HTERT RPE-1 (cell line): Measurements from ENCODE around the gene SCN1B.
"Not testable (repeated sequence)": the region's sequence is repeated elsewhere in the genome, so short reads cannot be mapped to it uniquely, and the experiment has no call there.

Experiments
- in situ Hi-C: fragments of 300-500 bp; cut with MboI; formaldehyde crosslinking; loops from 4 replicates; pipeline ENCODE4 v1.14.3; 2020; ENCODE audit warnings: low sequenced_read_pairs

The SCN1B gene

GRCh38 chr19:35034588-35035382 is 4.5 kb downstream of the SCN1B start:
- in situ Hi-C loops, result no loop called here

DNA sequence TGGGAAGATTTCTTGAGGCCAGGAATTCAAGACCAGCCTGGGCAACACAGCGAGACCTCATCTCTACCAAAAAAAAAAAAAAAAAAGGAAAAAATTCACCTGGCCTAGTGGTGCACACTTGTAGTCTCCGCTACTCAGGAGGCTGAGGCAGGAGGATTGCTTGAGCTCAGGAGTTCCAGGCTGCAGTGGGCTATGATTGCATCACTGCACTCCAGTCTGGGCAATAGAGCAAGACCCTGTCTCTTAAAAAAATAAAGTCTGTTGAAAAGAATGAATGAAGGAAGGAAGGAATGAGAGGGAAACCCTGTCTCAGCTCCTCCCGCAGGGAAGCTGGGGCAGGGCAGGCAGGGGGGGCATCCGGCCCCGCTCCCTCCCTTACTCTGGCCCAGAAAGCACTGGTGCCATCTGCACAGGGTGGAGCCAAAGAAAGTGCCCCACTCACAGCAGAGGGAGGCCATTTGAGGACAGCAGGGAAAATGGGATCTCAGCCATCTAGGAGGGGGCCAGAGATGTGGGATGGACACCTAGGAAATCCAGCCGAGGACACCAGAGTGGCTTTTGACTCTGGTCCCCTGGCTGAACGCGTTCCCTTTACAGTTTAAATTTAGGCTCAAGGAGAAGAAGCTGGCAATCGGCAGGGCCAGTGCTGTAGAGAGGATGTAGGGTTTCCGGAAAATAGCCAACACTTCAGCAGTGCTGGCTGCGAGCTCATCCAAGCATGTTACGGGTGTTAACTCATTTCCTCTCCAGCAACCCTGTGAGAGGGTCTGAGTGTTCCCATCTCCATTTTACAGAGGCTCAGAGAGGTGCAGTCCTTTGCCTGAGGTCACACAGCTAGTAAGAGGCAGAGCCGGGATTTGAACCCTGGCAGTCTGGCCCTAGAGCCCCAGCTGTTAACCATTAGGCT is 7.7 kb downstream of the SCN1B start:
- in situ Hi-C loops, result no loop called here

GRCh38 chr19:35038623-35039512 is 8.6 kb downstream of the SCN1B start:
- in situ Hi-C loops, result no loop called here

- in situ Hi-C loops, result no loop called here
Observed at GRCh38 chr19:35039881-35040825, 9.9 kb downstream of the SCN1B start.

- in situ Hi-C loops, result no loop called here
Observed at GRCh38 chr19:35040826-35041547, 10.7 kb downstream of the SCN1B start.

DNA sequence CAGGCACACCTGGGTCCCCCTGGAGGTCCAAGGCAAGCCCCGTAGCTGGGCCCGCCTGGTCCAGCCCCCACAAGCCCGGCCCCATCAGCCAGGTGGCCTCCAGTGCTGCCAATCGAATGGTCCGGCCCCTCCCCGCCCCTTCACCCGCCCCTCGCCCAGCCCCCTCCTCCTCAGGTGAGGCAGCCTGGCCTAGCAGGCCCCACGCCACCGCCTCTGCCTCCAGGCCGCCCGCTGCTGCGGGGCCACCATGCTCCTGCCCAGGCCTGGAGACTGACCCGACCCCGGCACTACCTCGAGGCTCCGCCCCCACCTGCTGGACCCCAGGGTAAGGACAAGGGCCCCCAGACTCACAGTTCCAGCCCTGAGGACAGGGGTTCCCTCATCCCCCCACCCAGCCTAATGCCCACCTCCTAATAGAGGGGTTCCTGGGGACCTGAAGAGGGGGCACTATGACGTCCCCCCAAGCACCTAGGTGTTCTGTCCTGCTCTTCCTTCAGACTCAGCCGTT is 11.3 kb downstream of the SCN1B start, which contains the start of gene HPN:
HPN (plus strand) TSS at position 174 of the 508 bp plus-strand sequence. CDS start 786 bp downstream, outside the sequence.
- in situ Hi-C loops, result no loop called here

GRCh38 chr19:35042056-35042730 is 11.9 kb downstream of the SCN1B start:
- in situ Hi-C loops, result no loop called here

DNA sequence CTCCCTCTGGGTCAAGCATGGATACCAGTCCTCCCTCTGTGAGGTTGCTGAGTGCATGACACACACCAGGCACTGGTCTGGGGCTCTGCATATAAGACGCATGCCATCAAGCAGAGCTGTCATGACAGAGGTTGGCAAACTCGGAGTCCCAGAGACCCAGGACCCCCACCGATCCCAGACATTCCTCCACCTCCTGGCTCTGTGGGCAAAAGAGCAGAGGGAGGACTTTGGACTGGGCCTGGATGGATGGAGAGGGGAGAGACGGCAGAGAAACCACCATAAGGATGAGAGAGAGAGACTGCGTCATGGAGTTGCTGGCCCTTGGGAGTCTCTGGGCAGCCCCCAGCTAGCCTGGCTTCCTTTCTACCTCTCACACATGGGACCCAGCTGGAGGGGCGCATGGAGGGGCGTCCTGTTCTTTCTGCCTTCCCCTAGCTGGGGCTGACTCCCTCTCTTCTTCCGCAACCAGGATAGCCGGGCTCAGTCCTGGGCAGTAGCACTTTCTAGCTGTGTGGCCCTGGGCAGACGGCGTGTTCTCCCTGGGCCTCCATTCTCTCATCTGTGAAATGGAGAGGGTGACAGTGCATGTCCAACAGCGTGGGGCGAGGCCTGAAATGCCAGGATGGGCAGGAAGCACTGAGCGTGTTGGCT is 12.8 kb downstream of the SCN1B start:
- in situ Hi-C loops, result no loop called here

GRCh38 chr19:35043906-35044305 is 13.6 kb downstream of the SCN1B start:
- in situ Hi-C loops, result no loop called here

DNA sequence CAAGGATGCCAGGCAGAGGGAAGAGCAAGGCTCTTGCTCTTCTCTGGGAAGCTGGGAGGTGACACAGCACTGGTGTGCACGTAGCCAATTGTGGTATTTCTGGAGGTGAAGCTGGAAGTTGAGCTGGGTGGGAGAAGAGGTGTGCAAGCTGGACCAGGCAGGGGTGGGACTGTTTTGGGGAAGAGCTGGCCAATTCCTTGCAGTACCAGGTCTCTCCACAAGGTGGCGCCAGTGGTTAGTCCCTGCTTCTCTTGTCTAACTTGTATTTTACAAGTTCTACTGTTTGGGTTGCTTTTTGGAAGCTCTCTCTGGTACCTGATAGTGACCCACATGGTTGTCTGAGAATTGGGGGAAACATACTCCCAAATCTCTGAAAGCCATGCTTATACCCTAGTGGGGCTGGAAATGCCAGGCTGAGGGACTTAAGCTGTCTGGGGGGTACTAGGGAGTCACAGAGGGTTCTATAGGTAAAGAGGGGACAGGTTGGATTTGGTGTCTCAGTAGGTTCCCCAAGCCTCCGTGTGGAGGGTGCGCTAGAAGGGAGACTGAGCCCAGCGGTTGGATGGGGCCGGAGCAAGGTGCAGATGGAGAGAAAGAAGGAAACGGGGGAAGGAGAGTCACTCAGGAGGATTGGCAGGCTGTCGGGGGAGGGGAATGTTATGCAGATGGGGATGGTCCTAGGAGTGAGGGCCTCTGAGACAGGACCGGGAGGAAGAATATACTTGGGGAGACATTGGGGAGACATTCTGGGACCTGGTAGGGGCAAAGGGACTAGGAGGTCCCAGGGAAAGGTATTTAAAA is 14.2 kb downstream of the SCN1B start:
- in situ Hi-C loops, result no loop called here

- in situ Hi-C loops, result no loop called here
Observed at GRCh38 chr19:35045667-35046300, 15.5 kb downstream of the SCN1B start.

DNA sequence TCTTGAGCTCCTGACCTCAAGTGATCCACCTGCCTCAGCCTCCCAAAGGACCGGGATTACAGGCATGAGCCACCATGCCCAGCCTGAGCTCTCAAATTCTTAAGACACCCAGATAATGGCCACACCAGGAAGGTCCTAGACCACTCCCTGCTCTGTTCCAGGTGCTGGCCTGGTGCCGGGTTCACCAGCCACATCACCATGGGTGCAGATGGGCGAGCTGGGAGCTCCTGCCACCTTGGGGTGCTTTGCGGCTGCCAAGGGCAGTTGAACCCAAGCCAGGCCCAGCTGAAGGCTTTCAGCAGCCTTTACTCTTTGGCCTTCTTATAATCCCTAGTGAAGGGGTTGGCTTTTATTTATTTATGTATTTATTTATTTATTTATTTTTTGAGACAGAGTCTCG is 16.2 kb downstream of the SCN1B start:
- in situ Hi-C loops, result no loop called here

- in situ Hi-C loops, result no loop called here
Observed at GRCh38 chr19:35048911-35049411, 18.7 kb downstream of the SCN1B start.

DNA sequence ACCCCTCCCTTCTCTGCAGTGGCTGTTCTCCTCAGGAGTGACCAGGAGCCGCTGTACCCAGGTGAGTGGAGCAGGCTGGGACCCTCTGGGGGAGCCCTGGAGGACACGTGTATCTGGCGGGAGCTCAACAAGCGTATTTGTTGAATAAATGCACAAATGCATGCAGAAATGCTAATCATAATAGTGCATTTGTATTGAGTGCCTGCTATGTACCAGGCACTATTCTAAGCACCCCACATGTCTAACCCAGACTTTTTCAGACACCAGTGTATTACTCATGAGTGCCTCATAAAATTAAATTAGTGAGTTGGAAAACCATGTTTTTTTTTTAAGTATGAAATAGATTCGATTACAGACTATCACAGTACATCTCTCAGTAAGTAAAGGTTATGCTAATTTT is 19.2 kb downstream of the SCN1B start:
- in situ Hi-C loops, result no loop called here

- in situ Hi-C loops, result not testable (repeated sequence)
Observed at GRCh38 chr19:35050662-35051061, 20.4 kb downstream of the SCN1B start.

GRCh38 chr19:35051268-35051667 is 21.0 kb downstream of the SCN1B start:
- in situ Hi-C loops, result not testable (repeated sequence)
